ENCODE data around the gene PYGM.
A peak's percentile ranks its signal among the peaks of the same experiment; 100 is the strongest.

DNA sequence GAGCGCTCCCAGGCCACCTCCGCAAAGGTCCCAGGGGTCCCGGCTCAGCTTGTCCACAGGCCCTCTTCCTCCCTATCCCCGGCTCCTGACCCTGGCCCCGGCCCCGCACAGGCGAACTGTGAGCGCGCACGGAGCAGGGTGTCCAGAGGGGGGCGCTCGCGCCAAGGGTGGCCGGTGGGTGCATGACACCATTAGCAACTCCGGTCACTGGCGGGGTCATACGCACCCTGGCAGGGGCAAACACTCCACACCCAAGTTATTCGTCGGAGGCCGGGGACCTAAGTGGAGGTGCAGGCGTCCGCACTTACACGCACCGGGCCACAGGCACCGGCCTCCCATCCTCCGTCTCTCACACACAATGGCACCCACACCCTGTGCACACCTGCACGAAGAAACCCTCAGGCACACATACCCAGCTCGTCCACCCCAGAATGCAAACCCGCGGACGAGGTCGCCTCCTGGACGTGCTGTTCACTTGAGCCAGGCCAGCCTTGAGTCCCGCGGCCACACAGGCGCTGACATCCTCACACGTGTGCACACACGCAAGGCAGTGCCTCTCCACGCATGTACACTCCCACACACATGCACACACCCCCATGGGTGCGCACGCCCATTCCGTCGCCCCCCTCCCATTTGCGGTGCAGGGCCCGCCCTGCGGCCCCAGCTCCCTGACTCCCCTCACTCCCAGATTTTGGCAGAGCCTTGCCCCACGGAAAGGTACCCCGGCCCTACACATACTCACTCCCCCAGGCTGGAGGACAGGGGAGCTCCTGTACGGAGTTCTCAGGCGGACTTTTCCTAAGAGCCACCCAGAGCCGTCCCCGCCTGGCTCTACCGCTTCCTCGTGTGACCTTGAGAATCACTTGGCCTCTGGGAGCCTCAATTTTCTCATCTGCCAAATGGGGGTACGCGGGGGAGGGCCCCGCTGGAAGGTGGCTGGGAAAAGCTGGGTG lies 15.9 kb downstream of the PYGM start, which contains the start of gene RASGRP2:
- TF ChIP-seq CTCF (conservative IDR thresholded peaks at IDR 0.05; ENCODE audit: low read length), result peak; percentile 86
- no peak for TF ChIP-seq EZH2phosphoT487 (IDR thresholded peaks at IDR 0.05; ENCODE audit: borderline replicate concordance, low read depth, low read length)

All from OCI-LY7 (cell line).